PFSK-1 (cell line): ENCODE results near the gene LGALS12.

ENCODE experiments used
- FOXP2 ChIP-seq: optimal IDR thresholded peaks from 2 replicates; pipeline ENCODE3; 2011; ENCODE audit warnings: borderline replicate concordance, control low read depth, inconsistent platforms; ENCODE audit not compliant: insufficient read depth; ENCODE audit errors: extremely low read length, extremely low read depth
- POLR2AphosphoS5 ChIP-seq: IDR thresholded peaks from 2 replicates; pipeline ENCODE4 v1.6.1; 2012; ENCODE audit warnings: low read depth, mild to moderate bottlenecking, control low read depth, low read length, moderate library complexity
- REST ChIP-seq, 2 experiments: IDR thresholded peaks; 2 replicates each; pipeline versions ENCODE4 v1.6.1 to v1.8.0; 2011 to 2012; ENCODE audit warnings: low read depth in 2 of 2, low read length in 2 of 2, control low read depth in 1 of 2, inconsistent platforms in 1 of 2, mild to moderate bottlenecking in 1 of 2, moderate library complexity in 1 of 2; ENCODE audit not compliant: insufficient read depth in 1 of 2
- SIN3A ChIP-seq: IDR thresholded peaks from 2 replicates; pipeline ENCODE4 v1.6.1; 2012; ENCODE audit warnings: mild to moderate bottlenecking, low read length, moderate library complexity, borderline replicate concordance; ENCODE audit not compliant: insufficient read depth
- TAF1 ChIP-seq: IDR thresholded peaks from 2 replicates; pipeline ENCODE4 v1.6.1; 2012; ENCODE audit warnings: low read length, control low read depth, borderline replicate concordance; ENCODE audit not compliant: insufficient read depth

The LGALS12 gene

DNA sequence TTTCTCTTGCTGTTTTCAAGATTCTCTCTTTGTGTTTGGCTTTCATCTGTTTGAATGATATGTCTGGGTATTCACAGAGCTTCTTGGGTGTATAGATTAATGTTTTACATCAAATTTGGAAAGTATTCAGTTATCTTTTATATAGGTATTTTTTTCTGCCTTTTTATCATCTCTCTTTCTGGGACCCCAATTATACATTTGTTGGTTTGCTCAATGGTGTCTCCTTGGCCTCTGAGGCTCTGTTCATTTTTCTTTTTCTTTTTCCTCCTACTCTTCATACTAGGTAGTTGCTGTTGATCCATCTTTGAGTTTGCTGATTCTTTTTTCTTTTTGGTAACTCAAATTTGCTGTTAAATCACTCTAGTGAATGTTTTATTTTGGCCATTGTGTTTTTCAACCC is 29.3 kb upstream of the LGALS12 start:
- TF ChIP-seq POLR2AphosphoS5, result no peak
- no peak for TF ChIP-seq REST (IDR thresholded peaks at IDR 0.05; ENCODE audit: insufficient read depth in 1 of 2, low read depth in 2 of 2, low read length in 2 of 2)
- no peak for TF ChIP-seq FOXP2

- TF ChIP-seq SIN3A (no peak), REST (IDR thresholded peaks at IDR 0.05; ENCODE audit: insufficient read depth in 1 of 2, low read depth in 2 of 2, low read length in 2 of 2) (no peak), POLR2AphosphoS5 (no peak), TAF1 (no peak), FOXP2 (no peak)
Measured at GRCh38 chr11:63478896-63479295, 27.0 kb upstream of the LGALS12 start.

DNA sequence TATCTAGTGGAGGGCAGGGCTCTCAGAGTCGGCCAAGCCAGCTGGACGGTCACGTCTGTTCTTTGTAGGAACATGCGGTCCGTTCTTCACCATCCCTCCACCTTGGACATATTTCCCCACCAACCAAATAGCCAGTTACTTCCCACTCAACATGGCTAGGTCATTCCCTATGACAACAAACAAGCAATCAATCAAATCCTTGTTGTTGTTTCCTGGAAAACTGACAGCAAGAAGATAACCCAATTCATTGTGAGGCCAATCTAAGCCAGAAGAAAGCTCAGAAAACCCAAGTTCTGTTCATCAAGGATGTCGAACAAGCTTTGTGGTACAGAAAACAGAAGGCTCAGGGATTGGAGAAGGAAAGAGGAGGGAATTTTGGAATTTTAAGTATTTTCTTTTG is 25.8 kb upstream of the LGALS12 start:
- TF ChIP-seq REST (IDR thresholded peaks at IDR 0.05; ENCODE audit: insufficient read depth in 1 of 2, low read depth in 2 of 2, low read length in 2 of 2), result no peak
- no peak for TF ChIP-seq POLR2AphosphoS5
- TF ChIP-seq SIN3A, result no peak
- TF ChIP-seq FOXP2, result no peak
- no peak for TF ChIP-seq TAF1

DNA sequence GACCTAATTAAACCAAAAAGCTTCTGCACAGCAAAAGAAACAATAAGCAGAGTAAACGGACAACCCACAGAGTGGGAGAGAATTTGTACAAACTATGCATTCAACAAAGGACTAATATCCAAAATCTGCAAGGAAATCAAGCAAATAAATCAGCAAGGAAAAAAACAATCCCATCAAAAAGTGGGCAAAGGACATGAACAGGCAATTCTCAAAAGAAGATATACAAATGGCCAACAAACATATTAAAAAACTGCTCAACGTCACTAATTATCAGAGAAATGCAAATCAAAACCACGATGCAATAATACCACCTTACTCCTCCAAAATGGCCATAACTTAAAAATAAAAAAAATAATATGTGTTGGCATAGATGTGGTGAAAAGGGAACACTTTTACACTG is 20.1 kb upstream of the LGALS12 start:
- TF ChIP-seq POLR2AphosphoS5 (no peak), TAF1 (no peak), SIN3A (no peak), REST (IDR thresholded peaks at IDR 0.05; ENCODE audit: insufficient read depth in 1 of 2, low read depth in 2 of 2, low read length in 2 of 2) (no peak), FOXP2 (no peak)

DNA sequence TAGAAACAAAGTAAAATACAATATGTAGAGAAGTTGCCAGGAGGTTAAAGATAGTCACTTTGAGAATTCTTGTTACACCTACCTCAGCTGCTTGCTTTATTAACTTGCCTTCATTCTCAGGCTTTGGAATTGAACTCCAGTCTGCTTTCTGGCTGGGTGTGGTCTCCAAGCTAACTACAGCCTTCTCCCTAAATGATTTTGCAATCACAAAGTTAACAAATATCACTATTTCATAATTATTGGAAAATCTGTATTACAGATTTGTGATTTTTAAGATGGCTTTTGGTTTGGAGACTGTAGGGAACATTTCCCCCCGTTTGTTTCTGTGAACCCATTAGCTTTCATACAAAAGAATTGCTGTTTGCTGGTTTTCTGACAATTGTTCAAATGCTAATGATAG is 17.1 kb upstream of the LGALS12 start:
- TF ChIP-seq FOXP2 (no peak), REST (IDR thresholded peaks at IDR 0.05; ENCODE audit: insufficient read depth in 1 of 2, low read depth in 2 of 2, low read length in 2 of 2) (no peak), POLR2AphosphoS5 (no peak), SIN3A (no peak), TAF1 (no peak)
